DOHH2 (cell line): ENCODE measurements around the gene RABL2B.

Source experiments
- EZH2phosphoT487 ChIP-seq: fragments of 200-600 bp; sonication (generic); IDR thresholded peaks from 2 replicates; pipeline ENCODE4 v1.6.1; 2017; ENCODE audit warnings: borderline replicate concordance, mild to moderate bottlenecking, antibody characterized with exemption, low read length, moderate library complexity, mixed read lengths
- TF ChIP-seq, protein P1 (sequence below): fragments of 200-600 bp; sonication (generic); IDR thresholded peaks from one replicate; pipeline ENCODE4 v1.5.1; 2014; ENCODE audit warnings: antibody characterized with exemption, mild to moderate bottlenecking, low read depth, low read length; ENCODE audit not compliant: poor library complexity, severe bottlenecking

DNA sequence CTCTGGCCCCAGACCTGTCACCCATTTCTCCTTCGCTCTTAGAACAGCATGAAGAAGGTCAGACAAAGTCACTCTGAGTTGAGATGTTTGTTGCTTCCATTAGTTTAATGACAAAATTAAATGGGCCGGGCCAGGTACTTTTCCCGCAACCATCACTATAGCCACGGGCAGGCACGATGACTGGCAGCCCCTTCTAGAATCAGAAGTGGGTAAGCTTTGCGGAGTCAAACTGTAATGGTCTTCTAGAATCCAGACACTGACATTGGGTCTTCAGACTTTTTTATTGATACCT is 47.8 kb downstream of the RABL2B start:
- TF ChIP-seq, protein P1, sequence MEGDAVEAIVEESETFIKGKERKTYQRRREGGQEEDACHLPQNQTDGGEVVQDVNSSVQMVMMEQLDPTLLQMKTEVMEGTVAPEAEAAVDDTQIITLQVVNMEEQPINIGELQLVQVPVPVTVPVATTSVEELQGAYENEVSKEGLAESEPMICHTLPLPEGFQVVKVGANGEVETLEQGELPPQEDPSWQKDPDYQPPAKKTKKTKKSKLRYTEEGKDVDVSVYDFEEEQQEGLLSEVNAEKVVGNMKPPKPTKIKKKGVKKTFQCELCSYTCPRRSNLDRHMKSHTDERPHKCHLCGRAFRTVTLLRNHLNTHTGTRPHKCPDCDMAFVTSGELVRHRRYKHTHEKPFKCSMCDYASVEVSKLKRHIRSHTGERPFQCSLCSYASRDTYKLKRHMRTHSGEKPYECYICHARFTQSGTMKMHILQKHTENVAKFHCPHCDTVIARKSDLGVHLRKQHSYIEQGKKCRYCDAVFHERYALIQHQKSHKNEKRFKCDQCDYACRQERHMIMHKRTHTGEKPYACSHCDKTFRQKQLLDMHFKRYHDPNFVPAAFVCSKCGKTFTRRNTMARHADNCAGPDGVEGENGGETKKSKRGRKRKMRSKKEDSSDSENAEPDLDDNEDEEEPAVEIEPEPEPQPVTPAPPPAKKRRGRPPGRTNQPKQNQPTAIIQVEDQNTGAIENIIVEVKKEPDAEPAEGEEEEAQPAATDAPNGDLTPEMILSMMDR: no peak
- no peak for TF ChIP-seq EZH2phosphoT487
